ENCODE data around the gene CLIP3.
"Not testable (repeated sequence)": the region's sequence is repeated elsewhere in the genome, so short reads cannot be mapped to it uniquely, and the experiment has no call there.

The CLIP3 gene

DNA sequence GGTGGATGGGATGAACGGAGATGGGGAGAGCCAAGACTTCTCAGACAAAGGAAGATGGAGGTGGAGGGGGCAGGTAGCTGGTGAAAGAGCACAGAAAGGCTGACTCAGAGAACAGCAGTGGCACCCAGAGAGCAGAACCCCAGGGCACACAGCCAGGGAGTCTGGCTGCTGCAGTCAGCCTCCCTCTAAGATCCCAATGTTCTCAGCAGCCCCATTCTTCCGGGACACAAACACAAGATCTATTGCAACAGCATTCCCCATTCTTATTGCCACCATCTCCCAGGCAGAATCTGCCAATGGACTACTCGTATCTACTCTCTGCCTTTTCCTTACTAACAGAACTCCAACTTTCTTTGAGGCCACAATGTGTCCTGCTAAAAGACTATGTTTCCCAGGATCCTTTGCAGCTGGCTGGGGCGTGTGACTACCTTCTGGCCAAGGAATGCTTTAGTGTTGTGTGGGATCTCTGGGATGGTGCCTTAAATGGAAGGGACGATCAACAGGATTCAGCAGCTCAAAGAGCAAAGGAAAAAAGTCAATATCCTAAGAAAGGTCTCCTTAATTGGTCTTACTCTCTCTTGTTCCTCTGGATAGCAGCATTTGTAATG, 13.9 kb upstream of the CLIP3 start:
- no peak for DNase-seq (ENCODE audit: low read depth)
- H3K4me3 ChIP-seq (ENCODE audit: low read length), result no peak overlapping the region
- TF ChIP-seq, protein P1, sequence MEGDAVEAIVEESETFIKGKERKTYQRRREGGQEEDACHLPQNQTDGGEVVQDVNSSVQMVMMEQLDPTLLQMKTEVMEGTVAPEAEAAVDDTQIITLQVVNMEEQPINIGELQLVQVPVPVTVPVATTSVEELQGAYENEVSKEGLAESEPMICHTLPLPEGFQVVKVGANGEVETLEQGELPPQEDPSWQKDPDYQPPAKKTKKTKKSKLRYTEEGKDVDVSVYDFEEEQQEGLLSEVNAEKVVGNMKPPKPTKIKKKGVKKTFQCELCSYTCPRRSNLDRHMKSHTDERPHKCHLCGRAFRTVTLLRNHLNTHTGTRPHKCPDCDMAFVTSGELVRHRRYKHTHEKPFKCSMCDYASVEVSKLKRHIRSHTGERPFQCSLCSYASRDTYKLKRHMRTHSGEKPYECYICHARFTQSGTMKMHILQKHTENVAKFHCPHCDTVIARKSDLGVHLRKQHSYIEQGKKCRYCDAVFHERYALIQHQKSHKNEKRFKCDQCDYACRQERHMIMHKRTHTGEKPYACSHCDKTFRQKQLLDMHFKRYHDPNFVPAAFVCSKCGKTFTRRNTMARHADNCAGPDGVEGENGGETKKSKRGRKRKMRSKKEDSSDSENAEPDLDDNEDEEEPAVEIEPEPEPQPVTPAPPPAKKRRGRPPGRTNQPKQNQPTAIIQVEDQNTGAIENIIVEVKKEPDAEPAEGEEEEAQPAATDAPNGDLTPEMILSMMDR (conservative IDR thresholded peaks at IDR 0.05; ENCODE audit: low read depth, low read length), result no peak

DNA sequence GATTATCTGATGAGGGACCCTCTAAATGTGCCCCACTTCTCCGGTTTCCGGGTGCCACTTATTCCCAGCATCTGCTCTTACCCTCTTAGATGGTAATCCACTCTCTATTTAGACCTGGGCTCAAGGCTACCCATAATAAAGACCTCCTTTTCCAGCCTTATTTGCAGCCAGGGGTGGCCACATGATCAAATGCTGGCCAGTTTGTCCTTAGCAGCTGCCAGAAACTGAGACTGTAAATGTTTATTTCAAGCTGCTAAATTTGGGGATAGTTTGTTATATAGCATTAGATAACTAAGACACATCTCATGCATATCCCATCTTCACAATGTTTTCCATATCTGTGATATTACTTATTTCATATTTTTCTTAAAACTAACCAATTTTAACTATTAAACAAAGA, 11.3 kb upstream of the CLIP3 start:
- DNase-seq (ENCODE audit: low read depth), result no peak
- TF ChIP-seq, protein P1 (conservative IDR thresholded peaks at IDR 0.05; ENCODE audit: low read depth, low read length), result no peak
- no peak overlapping the region for H3K4me3 ChIP-seq (ENCODE audit: low read length)

DNA sequence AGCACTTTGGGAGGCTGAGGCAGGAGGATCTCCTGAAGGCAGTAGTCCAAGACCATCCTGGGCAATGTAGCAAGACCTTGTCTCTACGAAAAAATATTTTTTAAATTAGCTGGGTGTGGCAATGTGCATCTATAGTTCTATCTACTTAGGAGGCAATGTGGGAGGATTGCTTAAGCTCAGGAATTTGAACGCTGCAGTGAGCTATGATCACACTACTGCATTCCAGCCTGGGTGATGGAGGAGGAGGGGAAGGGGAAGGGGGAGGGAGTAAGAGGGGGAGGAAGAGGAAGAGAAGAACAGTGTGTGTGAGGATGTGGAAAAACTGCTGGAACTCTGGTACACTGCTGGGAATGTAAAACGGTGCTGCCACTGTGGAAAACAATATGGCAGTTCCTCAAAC, 9.2 kb upstream of the CLIP3 start:
- TF ChIP-seq, protein P1 (conservative IDR thresholded peaks at IDR 0.05; ENCODE audit: low read depth, low read length), result no peak
- H3K4me3 ChIP-seq (ENCODE audit: low read length), result no peak overlapping the region
- peak; percentile 34 for DNase-seq (ENCODE audit: low read depth)

DNA sequence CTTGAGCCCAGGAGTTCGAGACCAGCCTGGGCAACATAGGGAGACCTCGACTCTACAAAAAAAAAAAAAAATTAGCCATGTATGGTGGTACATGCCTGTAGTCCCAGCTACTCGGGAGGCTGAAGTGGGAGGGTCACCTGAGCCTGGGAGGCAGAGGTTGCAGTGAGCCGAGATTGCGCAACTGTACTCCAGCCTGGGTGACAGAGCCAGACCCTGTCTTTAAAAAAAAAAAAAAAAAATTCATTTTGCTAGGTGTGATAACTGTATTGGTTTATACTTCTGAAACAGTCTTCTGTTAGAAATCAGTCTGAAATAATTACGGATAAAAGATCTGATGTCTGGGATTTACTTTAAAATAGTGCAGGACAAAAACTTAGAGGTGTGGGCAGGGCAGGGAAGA, 8.4 kb upstream of the CLIP3 start:
- H3K4me3 ChIP-seq (ENCODE audit: low read length), result not testable (repeated sequence)

DNA sequence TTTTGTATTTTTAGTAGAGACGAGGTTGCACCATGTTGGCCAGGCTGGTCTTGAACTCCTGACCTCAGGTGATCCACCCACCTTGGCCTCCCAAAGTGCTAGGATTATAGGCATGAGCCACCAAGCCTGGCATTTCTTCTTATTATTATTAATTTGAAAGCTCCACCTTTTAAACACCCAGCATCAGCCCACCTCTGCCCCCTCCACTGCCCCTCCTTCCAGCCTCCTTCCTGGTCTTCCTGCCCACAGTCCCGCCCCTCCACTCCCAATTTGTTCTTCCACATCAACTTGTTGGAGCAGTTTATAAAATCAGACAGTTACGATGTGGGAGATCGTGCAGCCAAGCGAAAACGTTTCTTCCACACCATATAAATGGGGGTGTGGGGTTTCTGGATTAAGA, 7.8 kb upstream of the CLIP3 start:
- TF ChIP-seq, protein P1 (conservative IDR thresholded peaks at IDR 0.05; ENCODE audit: low read depth, low read length), result no peak
- no peak for DNase-seq (ENCODE audit: low read depth)
- H3K4me3 ChIP-seq (ENCODE audit: low read length), result no peak overlapping the region

More for the DNA sequence above, 8.4 kb upstream of the CLIP3 start:
- DNase-seq (ENCODE audit: low read depth), result not testable (repeated sequence)

DNA sequence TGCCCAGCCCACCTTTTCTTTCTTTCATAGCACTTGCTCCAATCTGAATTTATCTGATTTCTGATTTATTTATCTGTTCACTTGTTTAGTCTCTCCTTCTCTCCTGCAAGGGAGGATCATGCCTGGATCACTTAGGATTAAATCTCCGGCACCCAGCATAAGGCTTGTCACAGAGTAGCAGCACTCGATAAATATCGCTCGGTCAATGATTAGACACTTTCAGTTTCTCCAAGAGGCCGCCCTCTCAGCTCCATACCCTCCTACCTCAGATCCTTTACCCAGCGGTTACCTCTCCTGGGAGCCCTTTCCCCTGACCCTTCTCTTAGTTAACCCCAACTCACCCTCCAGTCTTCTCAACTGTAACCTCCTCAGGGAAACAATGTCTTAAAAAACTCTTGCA, 1.4 kb downstream of the CLIP3 start:
- no peak for DNase-seq (ENCODE audit: low read depth)
- TF ChIP-seq, protein P1 (conservative IDR thresholded peaks at IDR 0.05; ENCODE audit: low read depth, low read length), result no peak
- peak overlapping the region; percentile 10 for H3K4me3 ChIP-seq (ENCODE audit: low read length)

DNA sequence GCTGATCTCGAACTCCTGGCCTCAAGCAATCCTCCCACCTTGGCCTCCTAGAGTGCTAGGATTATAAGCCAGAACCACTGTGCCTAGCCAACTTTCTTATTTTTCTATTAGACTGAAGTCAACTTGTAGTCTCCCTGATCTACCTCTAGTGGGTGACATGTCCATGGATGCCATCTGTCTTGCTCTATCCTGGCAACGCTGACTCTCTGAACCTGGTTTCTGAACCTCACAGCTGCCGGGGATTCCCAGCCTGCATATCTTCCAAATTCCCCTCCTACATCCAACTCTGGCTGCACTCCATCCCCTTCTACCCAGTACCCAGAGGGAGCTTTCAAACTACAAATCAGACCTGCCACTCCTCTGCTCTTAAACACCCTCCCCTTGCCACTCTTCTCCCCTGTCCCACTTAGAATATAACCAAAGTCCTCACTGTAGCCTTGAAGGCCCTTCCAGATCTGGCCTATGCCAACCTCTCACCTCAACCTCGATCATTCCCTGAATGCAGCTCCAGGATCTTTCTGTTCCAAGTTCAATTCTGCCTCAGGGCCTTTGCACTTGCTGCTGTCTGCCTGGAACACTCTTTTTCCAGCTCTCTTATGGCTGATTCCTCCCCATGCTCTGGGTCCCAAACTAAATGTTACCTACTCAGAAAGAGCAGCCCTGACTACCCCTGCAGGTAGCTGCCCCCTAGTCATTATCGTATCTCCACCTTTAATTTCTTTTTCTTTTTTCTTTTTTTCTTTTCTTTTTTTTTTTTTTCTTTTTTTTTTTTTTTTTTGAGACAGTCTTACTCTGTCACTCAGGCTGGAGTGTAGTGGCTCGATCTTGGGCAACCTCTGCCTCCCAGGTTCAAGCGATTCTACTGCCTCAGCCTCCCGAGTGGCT, 2.2 kb downstream of the CLIP3 start:
- DNase-seq (ENCODE audit: low read depth), result no peak
- TF ChIP-seq, protein P1 (conservative IDR thresholded peaks at IDR 0.05; ENCODE audit: low read depth, low read length), result peak; percentile 23
- no peak overlapping the region for H3K4me3 ChIP-seq (ENCODE audit: low read length)
